GM10847 (cell line): ENCODE measurements around the gene ZNF366.

Source experiments
- POLR2A ChIP-seq: IDR thresholded peaks from 2 replicates; pipeline ENCODE4 v1.6.1; 2011; ENCODE audit not compliant: insufficient read length; ENCODE audit errors: extremely low read depth

Gene ZNF366

DNA sequence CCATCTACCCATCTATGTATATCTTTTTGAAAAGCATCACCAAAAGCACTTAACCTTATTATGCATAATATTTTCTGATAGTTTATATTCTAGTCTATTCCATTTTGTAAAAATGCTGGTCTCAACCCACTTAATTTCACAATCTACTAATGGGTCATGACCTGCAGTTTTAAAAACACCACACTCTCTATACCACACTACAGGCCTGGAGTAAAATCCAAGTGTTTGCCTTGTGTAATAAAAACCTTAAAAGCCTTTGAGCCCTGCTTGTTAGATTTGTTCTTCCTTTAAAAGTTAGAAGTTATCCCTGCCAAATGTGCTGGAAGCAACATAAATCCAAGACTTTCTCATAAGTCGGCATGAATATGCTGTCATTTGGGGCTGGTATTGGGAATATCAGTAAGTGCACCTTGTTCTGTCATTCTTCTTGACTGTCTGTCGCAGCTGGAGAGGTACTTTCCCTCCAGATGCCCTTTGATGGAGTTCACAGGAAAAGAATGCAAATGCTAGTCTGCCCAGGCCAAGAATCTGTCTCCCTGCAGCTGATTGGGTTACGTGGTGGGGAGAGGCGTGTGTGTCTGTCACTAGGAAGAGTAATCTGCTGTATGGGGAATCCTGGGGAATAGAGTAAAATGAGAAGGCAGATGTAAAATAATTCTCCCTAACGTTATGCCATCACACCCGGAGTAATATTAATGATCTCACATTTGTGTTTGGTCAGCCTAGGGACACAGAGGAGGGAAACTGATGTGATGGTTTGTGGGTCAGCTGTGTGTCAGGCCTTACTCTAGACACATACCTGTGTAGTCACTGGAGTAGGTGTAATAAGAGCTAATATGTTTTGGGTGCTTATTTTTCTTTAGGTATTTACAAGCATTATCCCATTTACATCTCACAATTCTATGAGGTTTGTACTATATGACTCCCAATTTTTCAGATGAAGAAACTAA is 79.4 kb downstream of the ZNF366 start:
- TF ChIP-seq POLR2A, result no peak

DNA sequence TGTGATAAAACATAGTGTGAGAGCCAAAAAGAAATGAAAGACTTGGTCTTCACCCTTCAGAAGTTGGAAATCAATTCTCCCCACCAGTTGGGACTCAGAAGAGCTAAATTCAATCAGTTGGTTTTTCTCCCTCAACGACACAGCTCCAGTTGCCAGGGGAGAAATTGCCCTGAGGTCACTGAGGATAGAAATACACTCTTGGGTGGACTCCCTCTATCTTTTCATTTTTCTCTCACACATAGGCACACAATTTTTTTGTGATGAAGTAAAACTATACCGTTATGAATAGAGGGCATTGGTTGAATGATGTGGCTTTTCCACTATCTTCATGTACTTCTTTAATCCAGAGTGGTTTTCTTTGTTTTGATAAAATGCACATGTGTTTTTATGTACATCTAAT is 80.2 kb downstream of the ZNF366 start:
- no peak for TF ChIP-seq POLR2A

DNA sequence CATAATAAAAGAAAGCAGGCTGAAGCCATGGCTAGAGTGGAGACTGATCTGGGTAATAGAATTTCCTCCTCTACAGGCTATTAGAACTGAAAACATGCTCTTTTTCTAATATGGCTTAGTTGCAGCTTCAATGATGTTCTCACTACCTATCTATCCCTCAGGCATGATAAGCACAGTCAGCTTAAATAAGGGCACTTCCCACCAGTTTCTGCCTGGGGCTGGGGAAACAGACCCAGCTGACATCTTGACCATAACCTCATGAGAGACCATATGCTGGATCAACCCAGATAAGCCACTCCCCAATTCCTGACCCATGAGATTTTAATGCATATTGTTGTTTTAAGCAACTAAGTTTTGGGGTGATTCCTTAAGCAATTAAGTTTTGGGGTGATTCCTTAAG is 81.2 kb downstream of the ZNF366 start:
- TF ChIP-seq POLR2A, result no peak

DNA sequence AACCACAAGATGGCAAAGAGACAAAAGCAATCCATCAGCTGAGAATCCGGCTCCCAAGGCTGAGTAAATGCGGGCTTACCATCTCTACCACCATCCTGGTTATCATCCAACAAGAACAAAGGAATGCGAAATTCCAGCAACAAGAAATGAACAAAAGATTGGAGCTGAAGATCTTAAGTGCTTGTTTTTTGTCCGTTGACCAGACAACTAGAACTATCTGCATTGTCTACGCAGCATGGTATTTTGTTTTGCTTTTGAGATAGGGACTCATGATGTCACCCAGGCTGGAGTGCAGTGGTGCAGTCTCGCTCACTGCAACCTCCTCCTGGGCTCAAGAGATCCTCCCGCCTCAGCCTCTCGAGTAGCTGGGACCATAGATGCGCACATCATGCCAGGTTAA is 88.9 kb downstream of the ZNF366 start:
- TF ChIP-seq POLR2A, result no peak

DNA sequence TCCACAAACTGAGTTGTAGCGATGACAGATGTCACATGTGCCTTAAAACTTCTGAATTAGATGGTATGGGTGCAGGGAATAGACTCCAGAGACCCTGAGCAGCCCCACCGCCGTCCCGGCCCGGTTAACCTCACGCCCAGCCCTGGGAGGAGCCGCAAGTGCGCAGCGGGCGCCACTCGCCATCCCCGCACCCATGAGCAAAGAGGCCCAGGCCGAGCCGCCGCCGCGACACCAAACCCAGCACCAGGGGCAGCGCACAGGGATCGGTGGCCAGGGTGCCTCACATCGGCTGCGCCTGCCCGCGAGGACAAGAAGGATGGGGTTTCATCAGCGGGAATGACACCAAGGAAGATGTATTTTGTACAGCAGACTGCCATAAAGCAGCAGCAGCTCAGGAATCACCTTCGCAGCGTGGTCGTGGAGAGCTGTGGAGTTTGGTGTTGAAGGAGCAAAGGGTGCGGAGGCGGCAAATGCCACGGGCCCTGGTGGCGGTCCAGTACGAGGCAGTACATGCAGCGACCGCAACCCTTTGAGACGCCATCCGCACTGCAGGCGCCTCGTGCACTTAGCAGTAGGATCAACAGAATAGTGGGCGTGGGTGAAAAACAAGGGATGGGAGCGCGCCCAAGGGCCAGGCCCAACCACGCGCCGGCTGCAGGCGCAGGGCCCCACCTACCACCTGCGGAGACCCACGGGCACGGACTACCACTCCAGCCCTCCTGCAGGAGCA is 89.7 kb downstream of the ZNF366 start:
- TF ChIP-seq POLR2A, result no peak

DNA sequence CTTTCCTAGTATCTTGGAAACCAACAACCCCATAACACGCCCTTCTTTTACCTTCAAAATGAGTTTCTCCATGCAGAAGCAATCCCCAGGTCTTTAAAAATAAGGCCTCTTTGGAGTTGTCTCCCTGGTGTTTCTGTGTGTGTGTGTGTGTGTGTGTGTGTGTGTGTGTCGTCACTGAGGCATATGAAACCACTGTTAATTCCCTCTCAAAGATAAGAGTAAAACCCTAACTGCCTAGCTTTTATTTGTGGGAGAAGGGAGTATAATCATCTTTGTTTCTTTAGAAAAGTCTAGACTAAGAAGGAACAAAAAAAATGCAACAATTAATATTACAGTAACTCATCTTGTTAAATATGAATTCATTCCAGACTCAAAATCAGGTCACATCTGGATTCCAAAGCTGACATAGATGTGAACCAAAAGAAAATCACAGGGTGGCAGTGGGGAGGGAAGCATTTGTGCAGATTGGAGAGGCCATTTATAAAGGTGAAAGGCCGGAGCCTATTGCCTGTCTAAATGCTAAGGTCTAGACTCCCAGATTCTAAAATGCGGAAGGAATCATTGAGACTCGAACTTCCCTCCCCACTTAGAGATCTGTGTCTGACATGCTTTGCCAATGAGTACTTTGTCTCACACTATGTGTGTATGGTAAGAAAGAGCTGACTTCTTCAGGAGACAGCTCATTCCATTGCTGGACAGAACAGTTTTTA is 91.4 kb downstream of the ZNF366 start:
- no peak for TF ChIP-seq POLR2A

DNA sequence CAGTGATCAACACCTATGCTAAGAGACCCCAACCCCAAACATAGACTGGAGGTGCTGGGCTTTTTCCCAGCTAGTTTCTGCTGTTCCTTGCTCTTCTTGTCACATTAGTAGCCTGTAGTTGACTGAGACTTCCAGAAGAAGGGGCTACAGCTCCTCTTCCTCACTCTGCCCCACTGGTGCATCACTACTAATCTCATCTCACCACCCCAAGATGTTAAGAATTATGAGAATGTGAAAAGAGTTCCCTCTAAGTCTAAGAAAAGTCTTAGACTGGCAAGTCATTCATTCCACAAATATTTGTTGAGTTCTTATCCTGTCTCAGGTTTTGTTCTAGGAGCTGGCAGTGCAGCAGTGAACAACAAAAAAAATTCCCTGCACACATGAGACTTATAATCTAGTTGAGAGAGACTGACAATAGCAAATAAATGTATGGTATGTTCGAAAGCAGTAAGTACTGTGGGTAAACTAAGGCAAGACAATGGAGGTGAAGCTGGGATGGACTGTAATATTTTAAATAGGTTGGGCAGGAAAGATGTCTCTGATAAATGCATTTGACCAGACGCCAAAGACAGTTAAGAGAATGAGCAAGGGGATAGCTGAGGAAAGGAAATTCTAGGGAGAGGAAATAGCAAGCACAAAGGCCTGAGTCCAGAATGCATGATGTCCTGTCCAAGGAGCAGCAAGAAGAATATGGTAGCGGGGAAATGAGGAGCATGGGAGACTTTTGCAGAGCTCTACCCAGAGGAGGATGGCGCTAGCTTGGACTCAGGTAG is 94.7 kb downstream of the ZNF366 start:
- no peak for TF ChIP-seq POLR2A

DNA sequence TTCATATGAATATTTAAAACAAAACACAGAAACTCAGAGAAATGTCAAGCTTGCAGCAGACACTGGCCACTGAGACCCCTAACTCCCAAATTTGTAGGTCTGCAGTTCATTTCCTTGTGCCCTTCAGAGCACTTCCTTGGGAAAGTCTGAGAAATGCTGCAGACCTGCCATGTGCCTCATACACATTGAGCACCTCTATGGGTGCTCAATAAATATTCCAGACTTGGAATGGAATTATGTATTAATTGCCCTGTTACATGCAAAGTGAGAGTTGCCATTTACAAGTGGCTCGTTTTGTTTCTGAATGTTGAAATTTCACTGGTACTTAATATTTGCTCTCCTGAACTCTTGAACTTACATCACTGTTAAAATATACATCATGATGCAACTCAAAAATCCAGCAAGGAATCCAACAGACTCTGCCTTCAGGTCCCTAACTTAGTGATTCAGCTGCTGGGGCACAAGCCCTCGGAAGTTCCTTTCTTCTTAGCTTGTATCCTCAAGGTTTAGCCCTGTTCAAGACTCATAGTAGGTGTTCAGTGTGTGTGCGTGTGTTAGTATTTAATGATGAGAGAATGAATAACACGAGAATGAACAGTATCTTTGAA is 96.4 kb downstream of the ZNF366 start:
- TF ChIP-seq POLR2A, result no peak

DNA sequence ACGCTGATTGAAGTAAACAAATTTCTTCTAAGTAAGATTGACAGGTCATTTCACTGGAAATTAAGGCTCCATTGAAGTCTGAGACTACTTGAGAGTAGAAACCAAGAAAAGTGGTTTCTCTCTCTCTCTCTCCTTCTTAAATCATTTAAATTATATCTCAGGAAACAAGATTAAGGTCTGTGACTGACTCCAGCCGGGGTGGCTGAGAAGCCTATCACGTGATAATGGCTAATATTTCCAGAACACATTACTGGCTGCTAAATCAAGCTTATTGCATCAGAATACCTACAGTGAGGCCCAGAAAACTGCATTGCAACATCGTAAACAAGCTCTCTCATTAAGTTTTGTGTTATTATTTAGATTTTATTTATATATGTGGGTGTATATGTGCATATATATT is 98.6 kb downstream of the ZNF366 start:
- TF ChIP-seq POLR2A, result no peak

DNA sequence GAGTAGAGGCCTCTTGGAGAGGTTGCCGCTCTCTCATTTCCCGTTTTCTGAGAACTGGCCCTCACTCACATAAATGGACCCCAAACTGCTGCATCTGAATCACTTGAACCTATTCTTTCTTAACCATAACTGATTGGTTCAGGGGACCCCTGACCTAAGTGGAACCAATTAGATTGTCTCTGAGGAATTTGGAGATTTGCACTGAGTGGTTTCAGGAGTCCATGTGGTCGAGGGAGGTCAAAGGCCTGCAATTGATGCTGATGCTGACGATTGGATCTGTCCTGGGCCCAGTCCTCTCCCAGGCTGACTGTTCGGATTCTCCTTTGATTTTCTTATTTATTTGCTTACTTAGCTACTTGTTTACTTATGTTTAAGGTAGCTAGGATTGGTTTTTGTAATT is 99.1 kb downstream of the ZNF366 start:
- TF ChIP-seq POLR2A, result no peak

DNA sequence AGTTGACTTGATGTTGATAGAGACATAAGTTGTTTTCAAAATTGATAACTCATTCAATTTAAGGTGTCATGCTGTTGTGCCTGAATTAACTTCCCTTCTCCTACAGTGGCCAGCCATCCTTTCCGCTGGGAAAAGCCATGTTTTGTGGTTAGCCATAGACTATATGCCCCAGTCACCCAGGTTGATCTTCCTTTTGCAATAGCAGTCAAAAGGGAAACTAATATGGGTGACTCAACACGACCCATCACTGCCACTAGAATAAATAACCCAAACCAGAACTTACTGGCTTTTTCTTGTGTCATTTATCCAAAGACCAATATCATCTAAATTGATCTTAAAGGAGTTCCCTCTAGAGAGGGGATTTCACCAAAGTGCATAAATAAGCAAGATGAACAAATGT is 99.7 kb downstream of the ZNF366 start:
- TF ChIP-seq POLR2A, result no peak

DNA sequence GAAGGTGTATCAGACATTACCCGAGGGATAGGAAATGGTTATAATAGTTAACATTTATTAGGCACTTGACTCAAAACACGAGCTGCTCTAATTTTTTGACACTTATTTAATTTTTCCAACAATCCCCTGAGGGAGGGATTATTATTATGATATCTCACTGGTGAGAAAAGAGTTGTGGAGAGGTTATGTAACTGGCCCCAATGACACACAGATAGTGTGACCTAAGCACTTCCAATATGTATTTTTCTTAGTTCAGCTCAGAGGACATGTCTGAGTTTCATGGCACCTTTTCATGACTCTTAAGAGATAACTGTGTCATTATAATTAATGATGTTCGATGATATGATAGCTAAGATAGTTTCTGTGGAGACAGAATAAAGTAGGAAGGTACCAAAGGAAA is 100.1 kb downstream of the ZNF366 start:
- no peak for TF ChIP-seq POLR2A

DNA sequence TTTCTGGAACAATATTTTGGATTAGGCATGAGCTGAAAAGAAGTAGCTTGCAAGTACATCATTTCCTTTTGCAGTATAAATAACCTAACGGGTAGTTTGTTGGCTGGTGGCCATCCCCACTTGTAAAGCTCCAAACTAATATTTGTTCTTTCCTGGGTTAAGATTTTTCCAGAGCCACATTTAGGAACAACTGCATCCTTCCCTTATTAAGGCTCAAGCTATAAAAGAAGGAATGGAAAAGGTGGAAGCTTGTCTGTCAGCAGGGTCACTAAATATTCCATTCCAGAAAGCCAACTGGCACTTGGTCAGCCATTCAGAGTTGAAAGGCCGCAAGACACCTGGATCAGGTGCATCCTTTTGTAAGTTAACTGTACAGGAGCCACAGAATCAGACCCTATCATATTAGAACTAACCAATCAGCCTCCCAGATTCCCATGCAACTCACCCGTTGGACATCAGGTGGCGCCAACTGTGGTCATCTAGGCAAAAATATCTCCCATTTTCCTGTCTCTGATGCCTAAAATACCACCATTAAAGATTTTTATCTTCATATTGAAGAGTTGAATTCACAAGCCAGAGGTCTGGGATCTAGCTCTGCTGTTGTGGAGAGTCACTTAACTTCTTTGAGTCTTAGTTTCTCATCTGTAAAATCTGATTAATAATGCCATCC is 104.1 kb downstream of the ZNF366 start:
- no peak for TF ChIP-seq POLR2A

DNA sequence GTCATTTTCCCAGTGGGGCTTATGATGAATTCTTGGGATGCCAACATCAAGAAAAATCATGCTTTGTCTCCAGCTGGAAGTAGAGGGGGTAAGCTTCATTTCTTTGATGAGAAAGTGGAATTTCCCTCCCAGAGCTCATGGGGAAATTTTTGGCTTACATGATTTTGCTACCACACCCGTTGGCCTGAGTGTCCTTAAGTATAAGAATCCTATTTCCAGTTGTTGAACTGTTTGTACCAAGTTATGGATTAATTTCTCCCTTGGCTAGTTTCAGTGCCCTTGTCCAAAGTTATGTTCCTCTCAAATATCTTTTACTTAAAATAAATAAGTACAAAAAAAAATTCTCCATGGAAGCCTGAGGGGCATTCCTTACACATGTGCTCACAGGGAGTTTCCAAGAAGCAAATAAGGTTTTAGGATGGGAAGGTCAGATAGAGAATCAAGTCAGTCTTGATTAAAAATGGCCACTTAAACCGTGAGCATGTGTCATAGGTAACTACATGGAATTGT is 104.8 kb downstream of the ZNF366 start:
- TF ChIP-seq POLR2A, result no peak

DNA sequence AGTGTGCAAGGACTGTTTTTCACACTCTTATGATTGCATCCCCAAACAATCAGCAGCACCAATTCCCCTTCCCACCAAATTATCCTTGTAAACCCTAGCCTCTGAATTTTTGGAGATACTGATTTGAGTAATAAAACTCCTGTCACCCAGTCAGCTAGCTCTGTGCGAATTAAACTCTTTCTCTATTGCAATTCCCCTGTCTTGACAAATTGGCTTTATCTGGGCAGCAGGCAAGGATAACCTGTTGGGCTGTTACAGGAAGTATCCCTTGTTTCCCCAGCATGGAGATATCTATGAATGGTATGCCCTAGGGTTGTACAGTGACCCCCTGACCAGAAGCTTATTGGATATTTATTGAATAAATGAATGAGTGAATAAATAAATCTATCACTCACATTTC is 106.3 kb downstream of the ZNF366 start:
- TF ChIP-seq POLR2A, result no peak
